Prostate gland (tissue), 2 donors: ENCODE results near the gene TBX18.

ENCODE experiments used
- CTCF ChIP-seq, 4 experiments: fragments of 200-600 bp in 2 of 4; fragments of 450-650 bp in 2 of 4; sonication (generic) in 2 of 4; IDR thresholded peaks; 1 replicate in 3 of 4; 2 replicates in 1 of 4; pipeline ENCODE4 v1.5.1; 2016 to 2019; ENCODE audit warnings: antibody characterized with exemption in 4 of 4, mild to moderate bottlenecking in 2 of 4, moderate library complexity in 2 of 4
- POLR2A ChIP-seq: fragments of 450-650 bp; IDR thresholded peaks from one replicate; pipeline ENCODE4 v1.6.1; 2016; ENCODE audit warnings: antibody characterized with exemption, mild to moderate bottlenecking
- POLR2AphosphoS5 ChIP-seq: sonication (generic); formaldehyde crosslinking; IDR thresholded peaks from one replicate; pipeline ENCODE4 v1.6.1; 2017; ENCODE audit warnings: antibody characterized with exemption

- no peak for TF ChIP-seq CTCF (IDR thresholded peaks at IDR 0.05)
- no peak for TF ChIP-seq POLR2A
- TF ChIP-seq POLR2AphosphoS5 = no peak
Measured at GRCh38 chr6:84805145-84805544, 40.7 kb upstream of the TBX18 start.
